Ovary (tissue), 9 donors: ENCODE results near the gene CT45A3. TPM values are rescaled to one million over a fixed set of nuclear protein-coding genes. Genes with fewer than 3 reads are reported as not detected.
"Not testable (repeated sequence)": the region's sequence is repeated elsewhere in the genome, so short reads cannot be mapped to it uniquely, and the experiment has no call there.

ENCODE experiments used
- DNase-seq, 5 donors: peaks; one replicate each; pipeline ENCODE4 v3.0.0-alpha.2; 2019 to 2020
- H3K27ac ChIP-seq, 2 donors: fragments of 200-600 bp; one replicate each; pipeline versions ENCODE4 v1.5.1 to v1.8.0; 2019 to 2022
- H3K27me3 ChIP-seq: fragments of 200-600 bp; one replicate; pipeline ENCODE4 v1.8.0; 2022
- H3K36me3 ChIP-seq: fragments of 200-600 bp; sonication (generic); one replicate; pipeline ENCODE4 v1.5.1; 2019
- H3K4me1 ChIP-seq: one replicate; pipeline ENCODE4 v1.8.1; 2013; ENCODE audit warnings: mild to moderate bottlenecking, moderate library complexity; ENCODE audit not compliant: insufficient read depth
- H3K4me3 ChIP-seq: fragments of 200-600 bp; sonication (generic); one replicate; pipeline ENCODE4 v1.5.1; 2017
- H3K9me3 ChIP-seq, 2 donors: fragments of 200-600 bp in 1 of 2; sonication (generic) in 1 of 2; one replicate each; pipeline versions ENCODE4 v1.5.1 to v1.8.1; 2013 to 2019; ENCODE audit warnings: mild to moderate bottlenecking in 1 of 2, moderate library complexity in 1 of 2
- EP300 ChIP-seq: sonication (generic); formaldehyde crosslinking; IDR thresholded peaks from one replicate; pipeline ENCODE4 v1.6.1; 2017; ENCODE audit warnings: antibody characterized with exemption
- POLR2A ChIP-seq: fragments of 450-650 bp; IDR thresholded peaks from one replicate; pipeline ENCODE4 v1.6.1; 2017; ENCODE audit warnings: antibody characterized with exemption, mild to moderate bottlenecking, moderate library complexity
- WGBS, 3 donors: extraction: QIAGEN DNeasy Blood & Tissue Kit in 1 of 3; methylation state at CpG; one replicate each; pipeline versions ENCODE4 v1.1.5 to v1.1.7; 2013 to 2017; 5-methylcytosine and 5-hydroxymethylcytosine counted together
- intact Hi-C, 4 donors: fragments of 100-400 bp; cut with DNase I; formaldehyde crosslinking; loops; one replicate each; pipeline versions ENCODE4 v1.11.0 to v1.15.1; 2022 to 2023
- polyA plus RNA-seq, 2 donors: library from polyadenylated mRNA; stranded (reverse); fragments of 200-250 nt in 1 of 2; fragments of 350-450 nt in 1 of 2; fragmentation: Illumina TruSeq in 1 of 2; extraction: RNeasy Lipid Tissue Mini Kit (QIAGEN cat#74804) in 1 of 2; gene quantifications; one replicate each; pipeline ENCODE4 v1.2.3, GENCODE V29; 2013 to 2014
- small RNA-seq: library from RNA; depleted of rRNA; stranded (forward); fragments of <200 nt; gene quantifications from one replicate; pipeline ENCODE3, GENCODE V24; 2016
- total RNA-seq, 7 donors: library from RNA; depleted of rRNA in 2 of 7; stranded (reverse); fragments of >200 nt in 2 of 7; fragmentation: NEBNext Ultra II Directional in 3 of 7; extraction: Animal tissue kit (Norgen Biotek cat#: 25700) in 3 of 7; gene quantifications; one replicate each; pipeline versions ENCODE4 v1.1.0 to v1.2.4, GENCODE V29; 2016 to 2023
- TF ChIP-seq, protein P1 (sequence below), 3 donors: fragments of 450-650 bp in 2 of 3; fragments of 200-600 bp in 1 of 3; IDR thresholded peaks; one replicate each; pipeline versions ENCODE4 v1.5.1 to v1.8.0; 2016 to 2022; ENCODE audit warnings: antibody characterized with exemption in 3 of 3, mild to moderate bottlenecking in 1 of 3
- donor health status: DM: no; HTN: no; CAD: no; lungs with moderate emphysema.
- donor health status: DM: no; HTN: no; CAD: no.
- donor health status: Bipolar disorder and iron deficiency.
- donor health status: DM: yes; HTN: yes; CAD: no.
- donor health status: DM: no; HTN: no; CAD: no.
- donor health status: DM: yes; HTN: yes; CAD: no.

Gene CT45A3
- total and polyA plus RNA-seq, 9 donors = 0.20 to 1.8 TPM; not detected in 7

DNA sequence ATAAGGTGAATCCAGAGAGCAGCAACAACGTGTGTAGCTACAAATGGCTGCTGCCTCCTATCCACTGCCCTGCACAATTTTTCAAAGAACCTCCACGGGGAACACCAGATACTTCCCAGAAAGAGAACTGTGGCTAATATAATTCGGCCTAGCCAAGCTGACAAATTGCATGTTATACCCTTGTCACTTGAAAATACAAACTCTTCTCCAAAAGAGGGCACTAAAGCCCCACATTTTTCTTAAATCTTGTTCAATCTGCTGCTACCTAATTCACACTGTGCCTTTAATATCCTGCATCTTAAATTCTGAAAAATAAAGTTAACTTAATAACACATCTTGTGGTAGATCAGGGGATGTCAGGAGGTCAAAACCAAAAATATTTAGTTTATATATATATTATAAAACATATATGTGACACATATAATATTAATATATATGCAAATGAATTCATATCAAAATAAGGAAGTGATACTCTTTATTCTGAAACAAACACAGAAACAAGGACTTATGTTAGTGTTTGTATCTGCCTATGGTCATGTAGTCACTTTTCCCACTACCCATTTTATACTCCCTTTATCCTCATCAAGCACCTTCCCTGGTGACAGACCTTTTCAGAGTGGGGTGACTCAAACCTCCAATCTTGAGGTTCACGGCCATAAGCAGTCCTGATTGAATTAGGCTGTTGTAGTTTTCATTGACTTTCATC is 30.5 kb downstream of the CT45A3 start:
- DNase-seq = no peak
- Histone ChIP-seq H3K36me3 (no peaks in the 10 kb centered on the region), H3K27ac (no peak overlapping the region), H3K27me3 (no peaks in the 10 kb centered on the region), H3K4me3 (no peak overlapping the region), H3K9me3 (no peaks in the 10 kb centered on the region), H3K4me1 (no peaks in the 10 kb centered on the region)
- no peak for TF ChIP-seq EP300
- TF ChIP-seq, protein P1, sequence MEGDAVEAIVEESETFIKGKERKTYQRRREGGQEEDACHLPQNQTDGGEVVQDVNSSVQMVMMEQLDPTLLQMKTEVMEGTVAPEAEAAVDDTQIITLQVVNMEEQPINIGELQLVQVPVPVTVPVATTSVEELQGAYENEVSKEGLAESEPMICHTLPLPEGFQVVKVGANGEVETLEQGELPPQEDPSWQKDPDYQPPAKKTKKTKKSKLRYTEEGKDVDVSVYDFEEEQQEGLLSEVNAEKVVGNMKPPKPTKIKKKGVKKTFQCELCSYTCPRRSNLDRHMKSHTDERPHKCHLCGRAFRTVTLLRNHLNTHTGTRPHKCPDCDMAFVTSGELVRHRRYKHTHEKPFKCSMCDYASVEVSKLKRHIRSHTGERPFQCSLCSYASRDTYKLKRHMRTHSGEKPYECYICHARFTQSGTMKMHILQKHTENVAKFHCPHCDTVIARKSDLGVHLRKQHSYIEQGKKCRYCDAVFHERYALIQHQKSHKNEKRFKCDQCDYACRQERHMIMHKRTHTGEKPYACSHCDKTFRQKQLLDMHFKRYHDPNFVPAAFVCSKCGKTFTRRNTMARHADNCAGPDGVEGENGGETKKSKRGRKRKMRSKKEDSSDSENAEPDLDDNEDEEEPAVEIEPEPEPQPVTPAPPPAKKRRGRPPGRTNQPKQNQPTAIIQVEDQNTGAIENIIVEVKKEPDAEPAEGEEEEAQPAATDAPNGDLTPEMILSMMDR (IDR thresholded peaks at IDR 0.05) = no peak
- no peak for TF ChIP-seq POLR2A
- 30 to 40% (median 36%) methylated on average over 4 of the region's 4 CpGs for WGBS, 3 donors
- intact Hi-C loops = no loop called here

- intact Hi-C loops, H3K9me3 ChIP-seq, H3K4me3 ChIP-seq, DNase-seq, H3K27ac ChIP-seq, H3K4me1 ChIP-seq, H3K27me3 ChIP-seq, H3K36me3 ChIP-seq: not testable (repeated sequence)
- 52 to 64% (median 59%) methylated on average over 5 of the region's 5 CpGs for WGBS, 3 donors
Observed at GRCh38 chrX:135734666-135735065, 33.3 kb downstream of the CT45A3 start.

DNA sequence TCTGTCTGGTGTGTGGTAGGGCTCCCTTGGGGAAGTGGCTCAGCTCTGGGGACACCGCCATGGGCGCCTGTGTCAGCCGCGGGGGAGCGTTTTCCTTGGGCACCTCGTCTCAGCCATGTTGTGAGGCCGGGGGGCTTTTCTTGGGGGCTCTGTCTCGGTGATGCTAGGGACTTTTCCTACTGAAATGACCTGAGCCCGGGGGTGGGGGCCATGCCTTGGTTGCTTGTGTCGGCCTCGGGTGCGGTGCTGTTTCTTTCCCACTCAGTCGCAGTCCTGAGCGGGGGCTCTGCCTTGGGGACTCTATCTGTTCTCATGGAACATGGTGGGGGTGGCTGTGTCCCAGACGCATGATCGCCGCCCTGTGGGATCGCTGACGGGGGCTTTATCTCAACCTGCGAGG is 54.2 kb downstream of the CT45A3 start:
- no peak for DNase-seq
- 84 to 90% (median 87%) methylated on average over 20 of the region's 20 CpGs for WGBS, 3 donors
- H3K27me3 ChIP-seq = no peaks in the 10 kb centered on the region
- no peaks in the 10 kb centered on the region for H3K9me3 ChIP-seq
- intact Hi-C loops = no loop called here
- H3K4me1 ChIP-seq = no peaks in the 10 kb centered on the region
- H3K27ac ChIP-seq = no peak overlapping the region
- TF ChIP-seq POLR2A (no peak), EP300 (no peak)
- TF ChIP-seq, protein P1 (IDR thresholded peaks at IDR 0.05) = no peak
- no peaks in the 10 kb centered on the region for H3K36me3 ChIP-seq
- no peak overlapping the region for H3K4me3 ChIP-seq

DNA sequence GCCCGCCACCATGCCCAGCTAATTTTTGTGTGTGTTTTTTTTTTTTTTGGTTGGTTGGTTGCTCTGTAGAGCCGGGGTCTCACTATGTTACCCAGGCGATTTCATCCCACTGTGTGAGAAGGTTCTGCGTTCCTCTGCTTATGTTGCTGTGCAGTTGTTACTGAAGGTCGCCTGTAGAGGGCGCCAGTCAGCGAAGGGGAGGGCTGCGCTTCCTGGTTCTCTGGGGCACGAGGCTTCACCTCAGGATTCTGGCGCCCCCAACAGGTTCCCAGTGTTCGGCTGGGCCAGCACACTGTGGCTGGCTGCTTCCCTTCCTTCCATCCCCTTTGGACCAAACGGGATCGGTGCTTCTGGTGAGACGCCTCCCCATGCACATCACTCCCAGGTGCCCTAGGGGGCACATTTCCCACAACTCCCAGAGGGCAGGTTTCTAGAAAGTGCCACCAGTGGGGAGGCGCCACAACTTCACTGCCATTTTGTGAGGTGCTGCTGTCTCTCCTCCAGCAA is 54.8 kb downstream of the CT45A3 start, which contains the start of gene CT45A1:
Gene CT45A1, plus strand, starts transcription at position 457 of the 507 bp plus-strand sequence. CDS start 5,302 bp downstream, outside the sequence.
- H3K27me3 ChIP-seq, DNase-seq, H3K9me3 ChIP-seq, H3K27ac ChIP-seq, intact Hi-C loops, H3K4me3 ChIP-seq, H3K36me3 ChIP-seq, H3K4me1 ChIP-seq: not testable (repeated sequence)
- WGBS, 3 donors = 61 to 79% (median 78%) methylated on average over 9 to 13 of the region's 15 CpGs

Small RNAs within 50 kb of the gene (small RNA-seq; reads per million reads assigned to genes)
- not detected for gene AC240442.1

Other genes starting within 250 kb of the CT45A3 start
- gene INTS6L, start 247.5 kb downstream of the CT45A3 start, total RNA-seq = 10 to 100 TPM; 13.2 to 20.7 (median 16.4) TPM
- gene INTS6L, start 247.5 kb downstream of the CT45A3 start, polyA plus RNA-seq = 10 to 100 TPM in 1 of 2 donors, 1 to 10 TPM in 1; 9.0 to 13.5 TPM
- 1 to 10 TPM in 1 of 7 donors, not detected in 6; 1.4 TPM for gene CT45A1, start 54.6 kb downstream of the CT45A3 start, total RNA-seq
- not detected for gene CT45A1, start 54.6 kb downstream of the CT45A3 start, polyA plus RNA-seq
- gene CT45A5, start 17.3 kb upstream of the CT45A3 start, total RNA-seq = 1 to 10 TPM in 1 of 7 donors, not detected in 6; 6.4 TPM
- gene CT45A5, start 17.3 kb upstream of the CT45A3 start, polyA plus RNA-seq = not detected
- gene CT45A6, start 34.6 kb upstream of the CT45A3 start, total RNA-seq = not detected
- gene CT45A6, start 34.6 kb upstream of the CT45A3 start, polyA plus RNA-seq = not detected
- gene CT45A2, start 51.8 kb upstream of the CT45A3 start, total RNA-seq = not detected
- gene CT45A2, start 51.8 kb upstream of the CT45A3 start, polyA plus RNA-seq = not detected
- gene CT45A7, start 69.1 kb upstream of the CT45A3 start, total RNA-seq = not detected
- gene CT45A7, start 69.1 kb upstream of the CT45A3 start, polyA plus RNA-seq = not detected
- not detected for gene CT45A8, start 86.3 kb upstream of the CT45A3 start, total RNA-seq
- not detected for gene CT45A8, start 86.3 kb upstream of the CT45A3 start, polyA plus RNA-seq
- not detected for gene CT45A9, start 103.6 kb upstream of the CT45A3 start, total RNA-seq
- not detected for gene CT45A9, start 103.6 kb upstream of the CT45A3 start, polyA plus RNA-seq
- under 1 TPM in 1 of 7 donors, not detected in 6; 0.92 TPM for gene CT45A10, start 125.3 kb upstream of the CT45A3 start, total RNA-seq
- not detected for gene CT45A10, start 125.3 kb upstream of the CT45A3 start, polyA plus RNA-seq
- gene SAGE1, start 125.5 kb upstream of the CT45A3 start, total RNA-seq = not detected
- gene SAGE1, start 125.5 kb upstream of the CT45A3 start, polyA plus RNA-seq = not detected
- 10 to 100 TPM; 19.1 to 27.1 (median 23.6) TPM for gene MMGT1, start 205.8 kb upstream of the CT45A3 start, total RNA-seq
- 10 to 100 TPM; 12.1 to 30.3 TPM for gene MMGT1, start 205.8 kb upstream of the CT45A3 start, polyA plus RNA-seq
- gene SLC9A6, start 217.2 kb upstream of the CT45A3 start, total RNA-seq = 10 to 100 TPM; 10.5 to 18.6 (median 13.5) TPM
- 10 to 100 TPM in 1 of 2 donors, 1 to 10 TPM in 1; 9.2 to 12.7 TPM for gene SLC9A6, start 217.2 kb upstream of the CT45A3 start, polyA plus RNA-seq